Subcutaneous abdominal adipose tissue (tissue), 5 donors: ENCODE results near the gene SETD6.
A peak's percentile ranks its signal among the peaks of the same experiment; 100 is the strongest.

ENCODE experiments used
- H3K27ac ChIP-seq: one replicate; pipeline ENCODE4 v1.7.0; 2013; ENCODE audit warnings: low read depth, mild to moderate bottlenecking, inconsistent platforms, low read length, moderate library complexity
- H3K27me3 ChIP-seq, 5 donors: one replicate each; pipeline ENCODE4 v1.7.0; 2013; ENCODE audit warnings: low read length in 5 of 5, inconsistent platforms in 1 of 5; ENCODE audit not compliant: control insufficient read depth in 5 of 5, insufficient read depth in 4 of 5
- H3K36me3 ChIP-seq, 5 donors: one replicate each; pipeline ENCODE4 v1.7.0; 2013; ENCODE audit warnings: low read length in 5 of 5; ENCODE audit not compliant: control insufficient read depth in 5 of 5, insufficient read depth in 5 of 5
- H3K4me1 ChIP-seq, 5 donors: one replicate each; pipeline ENCODE4 v1.7.0; 2013; ENCODE audit warnings: low read length in 5 of 5, mild to moderate bottlenecking in 3 of 5, moderate library complexity in 1 of 5; ENCODE audit not compliant: control insufficient read depth in 5 of 5, insufficient read depth in 5 of 5
- H3K4me3 ChIP-seq, 5 donors: one replicate each; pipeline ENCODE4 v1.7.0; 2013; ENCODE audit warnings: low read length in 5 of 5, low read depth in 1 of 5
- H3K9ac ChIP-seq, 5 donors: one replicate each; pipeline ENCODE4 v1.7.0; 2013; ENCODE audit warnings: low read length in 5 of 5, mild to moderate bottlenecking in 4 of 5, moderate library complexity in 3 of 5
- H3K9me3 ChIP-seq, 5 donors: one replicate each; pipeline ENCODE4 v1.7.0; 2013; ENCODE audit warnings: low read length in 5 of 5; ENCODE audit not compliant: control insufficient read depth in 5 of 5
- donor health status: healthy.
- donor health status: healthy.
- donor health status: healthy.
- donor health status: healthy.
- donor health status: healthy.

The SETD6 gene

DNA sequence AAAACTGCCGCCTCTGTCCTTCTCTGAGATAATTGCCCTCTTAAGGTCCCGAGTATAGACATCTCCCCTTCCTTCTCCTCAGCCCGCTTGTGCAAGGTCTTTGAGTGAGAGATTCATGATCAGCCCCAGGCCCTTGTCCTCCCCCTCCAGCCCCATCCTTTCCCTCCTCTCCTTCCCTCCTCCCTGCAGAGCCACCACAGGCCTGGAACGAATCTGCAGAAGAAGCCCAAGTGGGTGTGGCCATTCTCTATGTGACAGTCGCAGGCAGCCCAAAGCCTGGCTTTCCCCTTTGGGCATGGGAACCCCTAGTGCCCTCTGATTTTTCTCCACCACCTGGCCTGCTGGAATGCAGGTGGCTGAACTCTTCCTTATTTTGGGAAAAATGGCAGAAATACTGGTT, 22.6 kb upstream of the SETD6 start:
- Histone ChIP-seq H3K4me1 (peaks cover 0 to 11% (median 9%) of the 10 kb centered on the region in 5 donors), H3K9me3 (no peaks in the 10 kb centered on the region), H3K4me3 (no peak overlapping the region), H3K27me3 (peaks cover 0 to 8% (median 4%) of the 10 kb centered on the region in 5 donors), H3K9ac (no peak overlapping the region), H3K27ac (no peak overlapping the region), H3K36me3 (no peaks in the 10 kb centered on the region)

DNA sequence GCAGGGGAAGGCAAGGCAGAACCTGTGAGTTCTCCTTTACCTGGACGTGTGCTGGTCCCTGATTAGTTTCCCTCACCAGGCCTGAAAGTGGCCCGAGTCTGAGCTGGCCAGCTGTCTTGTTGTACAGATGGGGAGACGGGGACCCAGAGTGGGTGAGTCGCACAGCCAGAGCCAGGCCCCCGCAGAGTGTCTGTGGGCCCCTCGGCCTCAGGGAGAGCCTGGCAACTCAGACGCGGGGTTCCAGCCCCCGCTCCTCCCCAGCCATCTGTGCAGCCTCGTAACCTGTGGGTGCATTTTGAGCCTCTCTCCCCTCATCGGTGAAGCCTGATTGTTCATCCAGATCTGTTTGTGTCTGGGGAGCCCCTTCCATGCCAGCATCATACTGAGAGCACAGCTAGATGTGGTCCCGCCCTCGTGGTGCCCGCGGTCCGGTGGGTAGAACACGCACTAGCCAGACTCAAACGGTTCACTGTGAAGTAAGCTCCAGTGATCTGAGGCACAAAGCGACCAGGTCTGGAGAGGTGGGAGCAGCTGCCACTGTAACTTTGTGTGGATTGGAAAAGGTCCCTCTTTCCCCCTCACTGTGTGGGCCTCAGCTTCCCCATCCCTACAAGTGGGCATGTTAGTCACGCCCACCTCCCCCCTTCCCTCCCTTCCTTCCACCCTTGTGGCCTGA, 21.4 kb upstream of the SETD6 start:
- Histone ChIP-seq H3K27me3 (peaks cover 3 to 13% (median 5%) of the 10 kb centered on the region in 5 donors), H3K36me3 (no peaks in the 10 kb centered on the region), H3K4me3 (no peak overlapping the region), H3K9me3 (no peaks in the 10 kb centered on the region), H3K9ac (no peak overlapping the region), H3K27ac (no peak overlapping the region), H3K4me1 (peaks cover 0 to 9% (median 4%) of the 10 kb centered on the region in 5 donors)

DNA sequence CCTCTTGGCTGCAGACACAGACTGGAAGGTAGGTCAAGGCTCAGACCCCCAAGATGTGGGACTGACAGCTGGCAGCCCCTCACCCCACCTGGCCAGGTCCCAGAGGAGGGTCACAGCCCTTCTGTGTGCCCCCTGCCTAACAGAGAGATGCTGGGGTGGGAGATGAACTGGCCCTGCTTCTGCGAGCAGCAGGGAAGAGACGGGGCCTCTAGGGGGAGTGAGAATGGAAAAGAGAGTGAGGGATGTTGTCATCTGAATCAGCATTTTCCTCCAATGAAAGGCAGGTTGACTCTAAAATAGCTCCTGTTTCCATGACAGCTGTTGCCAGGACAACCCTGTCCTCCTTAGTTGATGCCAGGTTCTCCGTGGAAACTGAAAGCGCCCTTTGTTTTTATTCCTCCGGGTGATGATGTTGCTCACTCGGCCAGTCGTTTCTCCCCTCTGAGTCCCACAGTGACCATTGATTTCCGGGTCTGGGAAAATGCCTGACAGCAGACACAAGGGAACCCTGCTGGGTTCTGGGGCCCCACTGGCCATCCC, 20.3 kb upstream of the SETD6 start:
- peaks cover 0 to 11% (median 5%) of the 10 kb centered on the region in 5 donors for H3K4me1 ChIP-seq
- peak overlapping the region in 3 of 5 donors; percentile 12 to 26 (median 17) for H3K4me3 ChIP-seq
- H3K27ac ChIP-seq: no peak overlapping the region

DNA sequence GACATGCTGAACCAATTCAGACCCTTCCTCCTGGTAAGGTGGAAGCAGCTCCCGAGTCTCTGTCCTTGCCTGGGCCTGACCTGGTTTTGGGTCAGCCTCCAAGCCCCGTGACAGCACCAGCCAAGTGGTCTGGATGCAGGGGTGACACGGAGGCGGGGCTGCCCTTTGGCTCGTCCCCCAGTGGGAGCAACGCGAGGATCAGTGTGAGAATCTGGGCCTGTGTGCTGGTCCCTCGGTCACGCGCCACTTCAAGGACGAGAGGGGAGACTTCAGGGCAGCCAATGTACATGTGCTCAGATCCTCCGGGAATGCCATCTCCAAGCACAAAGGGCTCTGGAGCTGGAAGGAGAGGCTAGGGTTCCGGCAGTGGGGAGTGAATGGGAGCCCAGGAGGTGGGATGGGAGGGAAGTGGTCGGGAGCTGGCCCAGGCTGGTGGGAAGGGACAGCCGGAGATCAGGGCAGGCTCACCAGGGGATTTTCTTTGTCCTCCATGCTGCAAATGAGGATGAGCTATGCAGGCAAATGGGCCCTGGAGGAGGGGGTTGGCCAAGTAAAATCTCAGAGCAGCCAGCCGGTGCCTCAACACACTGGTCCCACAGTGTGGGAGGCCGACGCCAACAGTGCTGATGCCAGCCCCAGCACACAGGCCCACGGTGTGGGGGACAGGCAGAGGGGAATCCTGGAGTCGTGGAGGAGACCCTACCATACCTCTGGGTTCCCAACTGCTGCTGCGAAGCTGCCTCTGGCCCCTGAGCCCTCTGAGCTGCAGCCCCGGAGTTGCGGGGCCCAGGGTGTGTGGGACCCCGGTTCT, 19.6 kb upstream of the SETD6 start:
- peaks cover 15 to 30% (median 19%) of the 10 kb centered on the region in 5 donors for H3K27me3 ChIP-seq
- peaks cover 0 to 16% (median 9%) of the 10 kb centered on the region in 5 donors for H3K4me1 ChIP-seq
- H3K4me3 ChIP-seq: peak overlapping the region in 3 of 5 donors; percentile 12 to 26 (median 17)
- no peak overlapping the region for H3K27ac ChIP-seq
- H3K9me3 ChIP-seq: no peaks in the 10 kb centered on the region
- no peaks in the 10 kb centered on the region for H3K36me3 ChIP-seq
- H3K9ac ChIP-seq: peak overlapping the region in 1 of 5 donors; percentile 21

More for the DNA sequence above, 20.3 kb upstream of the SETD6 start:
- Histone ChIP-seq H3K27me3 (peaks cover 8 to 23% (median 12%) of the 10 kb centered on the region in 5 donors), H3K9me3 (no peaks in the 10 kb centered on the region), H3K9ac (peak overlapping the region in 1 of 5 donors; percentile 21), H3K36me3 (no peaks in the 10 kb centered on the region)

DNA sequence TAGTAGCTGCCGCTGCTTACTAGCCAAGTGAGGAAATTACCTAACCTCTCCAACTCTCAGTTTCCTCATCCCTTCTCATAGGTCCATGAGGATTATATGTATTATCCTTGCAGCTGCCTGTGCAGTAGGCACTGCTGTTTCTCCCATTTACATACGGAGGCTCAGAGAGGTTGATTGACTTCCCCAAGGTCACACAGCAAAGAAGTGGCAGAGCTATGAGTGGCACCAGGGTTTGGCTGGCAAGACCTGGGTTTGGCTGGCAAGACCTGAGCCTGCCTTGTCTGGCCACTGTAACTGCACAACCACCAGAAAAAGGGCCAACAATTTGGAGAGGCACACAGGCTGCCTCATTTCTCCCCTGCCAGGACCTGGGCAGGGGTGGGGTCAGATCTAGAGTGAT, 17.8 kb upstream of the SETD6 start:
- Histone ChIP-seq H3K4me3 (no peak overlapping the region), H3K4me1 (peaks cover 0 to 26% (median 17%) of the 10 kb centered on the region in 5 donors), H3K9me3 (no peaks in the 10 kb centered on the region), H3K27me3 (peaks cover 33 to 48% (median 36%) of the 10 kb centered on the region in 5 donors), H3K27ac (no peak overlapping the region), H3K9ac (no peak overlapping the region), H3K36me3 (no peaks in the 10 kb centered on the region)

DNA sequence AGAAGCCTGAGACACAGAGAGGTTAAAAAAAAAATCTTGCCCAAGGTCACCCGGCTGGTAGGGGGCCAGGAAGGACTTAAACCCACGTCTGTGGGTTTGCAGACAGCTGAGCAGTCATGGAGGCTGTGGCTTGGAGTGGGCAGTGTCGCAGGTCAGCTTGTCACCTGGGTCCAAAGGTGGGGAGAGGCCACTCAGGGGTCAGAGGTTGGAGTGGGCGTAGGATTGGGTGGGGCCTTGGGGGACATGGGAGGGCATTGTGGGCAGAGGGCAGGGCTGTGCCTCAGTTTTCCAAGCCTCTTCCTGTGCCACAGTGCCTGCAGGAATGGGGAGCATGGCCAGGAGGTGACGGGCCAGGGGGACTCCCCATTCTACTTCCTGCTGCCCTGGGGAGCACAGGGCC, 17.4 kb upstream of the SETD6 start:
- Histone ChIP-seq H3K36me3 (no peaks in the 10 kb centered on the region), H3K27me3 (peaks cover 34 to 52% (median 41%) of the 10 kb centered on the region in 5 donors), H3K4me1 (peaks cover 0 to 26% (median 17%) of the 10 kb centered on the region in 5 donors), H3K9me3 (no peaks in the 10 kb centered on the region), H3K27ac (no peak overlapping the region), H3K4me3 (no peak overlapping the region), H3K9ac (no peak overlapping the region)

DNA sequence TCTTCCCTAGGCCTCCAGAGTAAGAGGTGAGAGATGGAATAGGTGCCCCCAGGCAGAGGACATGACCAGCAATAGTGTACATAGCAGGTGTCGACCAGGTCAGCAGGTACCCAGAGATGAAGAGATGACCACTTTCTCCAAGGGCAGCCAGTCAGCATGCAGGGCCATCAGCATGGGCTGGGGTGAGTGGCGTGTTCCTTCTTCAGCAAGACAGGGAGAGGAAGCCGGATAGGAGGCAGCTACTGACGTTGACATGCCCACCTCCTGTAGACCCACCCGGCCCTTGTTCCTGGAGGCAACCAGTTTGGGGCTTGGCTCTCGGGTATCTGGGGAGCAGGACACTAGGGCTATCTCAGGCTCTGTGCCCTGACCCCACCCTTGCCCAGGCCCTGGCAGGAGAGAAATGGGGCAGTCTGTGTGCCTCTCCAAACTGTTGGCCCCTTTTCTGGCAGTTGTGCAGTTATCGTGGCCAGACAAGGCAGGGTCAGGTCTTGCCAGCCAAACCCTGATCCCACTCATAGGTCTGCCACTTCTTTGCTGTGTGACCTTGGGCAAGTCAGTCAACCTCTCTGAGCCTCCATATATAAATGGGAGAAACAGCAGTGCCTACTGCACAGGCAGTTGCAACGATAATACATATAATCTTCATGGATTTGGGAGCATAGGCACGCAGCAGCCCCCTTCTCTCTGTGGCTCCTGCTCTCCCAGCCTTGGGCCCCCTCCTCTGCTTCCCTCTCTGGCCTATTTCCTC, 16.8 kb upstream of the SETD6 start:
- H3K9ac ChIP-seq: no peak overlapping the region

DNA sequence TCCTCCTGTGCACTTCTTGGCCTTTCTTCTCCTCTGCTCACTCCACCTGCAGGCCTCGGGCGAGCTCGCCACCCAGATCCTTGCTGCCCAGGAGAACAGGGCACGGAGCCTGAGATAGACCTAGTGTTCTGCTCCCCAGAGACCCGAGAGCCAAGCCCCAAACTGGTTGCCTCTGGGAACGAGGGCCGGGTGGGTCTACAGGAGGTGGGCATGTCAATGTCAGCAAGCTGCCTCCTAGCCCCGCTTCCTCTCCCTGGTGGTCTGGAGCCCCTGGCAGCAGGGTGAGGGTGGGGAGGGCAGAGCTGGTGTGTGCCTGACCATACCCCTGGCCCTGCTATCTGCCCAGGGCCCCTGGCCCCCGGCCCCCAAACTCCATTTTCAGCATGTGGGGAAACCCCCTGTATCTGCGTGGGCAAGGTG, 16.2 kb upstream of the SETD6 start:
- peaks cover 37 to 64% (median 49%) of the 10 kb centered on the region in 5 donors for H3K27me3 ChIP-seq
- H3K27ac ChIP-seq: no peak overlapping the region
- peaks cover 0 to 26% (median 17%) of the 10 kb centered on the region in 5 donors for H3K4me1 ChIP-seq
- H3K9me3 ChIP-seq: no peaks in the 10 kb centered on the region
- H3K4me3 ChIP-seq: no peak overlapping the region
- H3K9ac ChIP-seq: no peak overlapping the region
- no peaks in the 10 kb centered on the region for H3K36me3 ChIP-seq

More for the DNA sequence above, 16.8 kb upstream of the SETD6 start:
- no peak overlapping the region for H3K4me3 ChIP-seq
- no peaks in the 10 kb centered on the region for H3K9me3 ChIP-seq
- H3K36me3 ChIP-seq: no peaks in the 10 kb centered on the region
- H3K27ac ChIP-seq: no peak overlapping the region
- H3K4me1 ChIP-seq: peaks cover 0 to 26% (median 17%) of the 10 kb centered on the region in 5 donors
- H3K27me3 ChIP-seq: peaks cover 37 to 58% (median 45%) of the 10 kb centered on the region in 5 donors

DNA sequence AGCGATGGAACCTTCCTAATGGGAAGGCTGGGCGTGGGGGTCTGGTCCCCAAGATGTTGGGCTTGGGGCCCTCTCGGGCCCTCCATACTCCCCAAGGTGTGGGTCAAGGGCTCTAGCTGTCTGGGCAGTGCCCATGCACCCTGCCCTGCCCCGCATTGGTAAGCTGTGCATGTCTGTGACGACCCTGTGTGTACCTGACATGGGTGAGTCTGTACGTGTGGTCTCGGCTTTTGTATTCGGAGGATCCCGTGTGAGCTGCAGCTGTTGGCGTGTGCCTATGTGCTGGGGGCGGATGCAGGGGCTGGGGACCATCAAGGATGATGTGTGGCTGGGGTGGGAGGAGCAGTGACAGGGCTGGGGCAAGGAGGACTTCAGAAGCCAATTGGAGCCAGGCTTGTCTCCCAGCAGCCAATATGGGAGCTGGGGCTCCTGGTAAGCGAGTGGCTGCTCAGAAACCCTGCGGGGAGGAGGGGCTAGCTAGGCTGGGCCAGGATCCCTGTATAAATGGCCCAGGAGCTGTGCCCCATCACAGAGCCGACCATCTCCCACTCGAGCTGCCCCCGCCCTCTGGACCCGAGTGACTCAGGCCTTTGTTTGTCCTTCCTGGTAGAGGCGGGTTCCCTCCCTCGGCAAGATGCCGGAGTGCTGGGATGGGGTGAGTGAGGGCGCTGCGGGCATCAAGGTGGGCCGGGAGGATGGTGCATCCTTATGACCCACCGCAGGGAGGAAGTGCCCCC, 15.5 kb upstream of the SETD6 start, which contains the start of gene NDRG4:
Gene NDRG4, plus strand, starts transcription at position 529 of the 737 bp plus-strand sequence. Its CDS starts 106 bp downstream, at position 635.
- Histone ChIP-seq H3K36me3 (no peaks in the 10 kb centered on the region), H3K4me3 (peak within 1 kb of the TSS in 2 of 5 donors; percentile 17 to 47), H3K9me3 (no peaks in the 10 kb centered on the region), H3K27me3 (peaks cover 38 to 69% (median 53%) of the 10 kb centered on the region in 5 donors), H3K27ac (no peak within 1 kb of the TSS), H3K4me1 (peaks cover 0 to 26% (median 17%) of the 10 kb centered on the region in 5 donors), H3K9ac (peak within 1 kb of the TSS in 1 of 5 donors; percentile 28)
